ENCODE measurements around the gene TMEM45A.
"Not testable (repeated sequence)": the region's sequence is repeated elsewhere in the genome, so short reads cannot be mapped to it uniquely, and the experiment has no call there.

The TMEM45A gene

DNA sequence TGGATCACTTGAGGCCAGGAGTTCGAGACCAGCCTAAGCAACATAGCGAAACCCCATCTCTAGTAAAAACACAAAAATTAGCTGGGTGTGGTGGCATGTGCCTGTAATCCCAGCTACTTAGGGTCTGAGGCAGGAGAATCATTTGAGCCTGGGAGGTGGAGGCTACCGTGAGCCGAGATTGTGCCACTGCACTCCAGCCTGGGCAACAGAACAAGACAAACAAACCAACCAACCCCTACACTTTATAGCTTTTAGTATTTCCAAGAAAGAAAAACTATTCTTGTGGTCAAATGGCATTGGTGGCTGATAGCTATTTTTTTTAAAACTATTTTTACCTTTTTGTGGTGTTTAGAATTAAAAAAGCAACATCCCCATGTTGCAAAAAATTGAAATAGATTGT, 7.2 kb downstream of the TMEM45A start:
- TF ChIP-seq, protein P1, sequence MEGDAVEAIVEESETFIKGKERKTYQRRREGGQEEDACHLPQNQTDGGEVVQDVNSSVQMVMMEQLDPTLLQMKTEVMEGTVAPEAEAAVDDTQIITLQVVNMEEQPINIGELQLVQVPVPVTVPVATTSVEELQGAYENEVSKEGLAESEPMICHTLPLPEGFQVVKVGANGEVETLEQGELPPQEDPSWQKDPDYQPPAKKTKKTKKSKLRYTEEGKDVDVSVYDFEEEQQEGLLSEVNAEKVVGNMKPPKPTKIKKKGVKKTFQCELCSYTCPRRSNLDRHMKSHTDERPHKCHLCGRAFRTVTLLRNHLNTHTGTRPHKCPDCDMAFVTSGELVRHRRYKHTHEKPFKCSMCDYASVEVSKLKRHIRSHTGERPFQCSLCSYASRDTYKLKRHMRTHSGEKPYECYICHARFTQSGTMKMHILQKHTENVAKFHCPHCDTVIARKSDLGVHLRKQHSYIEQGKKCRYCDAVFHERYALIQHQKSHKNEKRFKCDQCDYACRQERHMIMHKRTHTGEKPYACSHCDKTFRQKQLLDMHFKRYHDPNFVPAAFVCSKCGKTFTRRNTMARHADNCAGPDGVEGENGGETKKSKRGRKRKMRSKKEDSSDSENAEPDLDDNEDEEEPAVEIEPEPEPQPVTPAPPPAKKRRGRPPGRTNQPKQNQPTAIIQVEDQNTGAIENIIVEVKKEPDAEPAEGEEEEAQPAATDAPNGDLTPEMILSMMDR (IDR thresholded peaks at IDR 0.05; ENCODE audit: low read depth, low read length, missing control alignments), result no peak
- in situ Hi-C loops (cut with HindIII; ENCODE audit: low pct_ligation_motif_present, low sequenced_read_pairs), result no loop called here
- H3K36me3 ChIP-seq (replicated peaks), result no peaks in the 10 kb centered on the region
- H3K27me3 ChIP-seq (replicated peaks), result no peaks in the 10 kb centered on the region
- DNase-seq, result no peak
- no peak overlapping the region for H3K4me3 ChIP-seq (ENCODE audit: low read depth, low read length)
- no peak overlapping the region for H3K27ac ChIP-seq

DNA sequence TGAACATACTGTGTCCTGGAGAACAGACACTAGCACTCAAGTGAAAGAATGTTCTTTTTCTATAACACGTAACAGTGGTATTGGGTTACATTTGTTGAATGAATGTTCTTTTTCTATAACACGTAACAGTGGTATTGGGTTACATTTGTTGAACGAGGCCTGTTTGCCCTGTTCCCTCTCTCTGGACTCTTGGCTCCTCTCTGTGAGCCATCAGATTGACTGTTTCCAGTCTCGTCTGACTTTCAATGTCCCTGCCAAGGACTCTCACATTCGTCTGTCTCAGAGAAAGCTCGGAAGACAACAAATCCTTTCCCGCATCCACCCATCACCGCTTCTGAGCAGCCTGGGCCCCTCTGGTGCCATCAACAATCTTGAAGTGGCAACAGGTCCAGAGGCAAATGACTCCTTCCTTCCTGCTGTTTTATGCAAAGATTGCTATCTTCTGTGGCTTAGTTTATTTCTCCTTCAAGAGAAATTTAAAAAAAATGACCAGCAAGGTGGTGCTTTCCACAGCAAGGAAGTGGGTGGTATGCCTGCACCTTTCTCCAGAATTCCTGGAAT, 8.0 kb downstream of the TMEM45A start:
- Histone ChIP-seq H3K27me3 (replicated peaks) (no peaks in the 10 kb centered on the region), H3K36me3 (replicated peaks) (no peaks in the 10 kb centered on the region), H3K4me3 (ENCODE audit: low read depth, low read length) (no peak overlapping the region), H3K27ac (no peak overlapping the region)
- TF ChIP-seq, protein P1 (IDR thresholded peaks at IDR 0.05; ENCODE audit: low read depth, low read length, missing control alignments), result no peak
- in situ Hi-C loops (cut with HindIII; ENCODE audit: low pct_ligation_motif_present, low sequenced_read_pairs), result no loop called here
- DNase-seq, result no peak

DNA sequence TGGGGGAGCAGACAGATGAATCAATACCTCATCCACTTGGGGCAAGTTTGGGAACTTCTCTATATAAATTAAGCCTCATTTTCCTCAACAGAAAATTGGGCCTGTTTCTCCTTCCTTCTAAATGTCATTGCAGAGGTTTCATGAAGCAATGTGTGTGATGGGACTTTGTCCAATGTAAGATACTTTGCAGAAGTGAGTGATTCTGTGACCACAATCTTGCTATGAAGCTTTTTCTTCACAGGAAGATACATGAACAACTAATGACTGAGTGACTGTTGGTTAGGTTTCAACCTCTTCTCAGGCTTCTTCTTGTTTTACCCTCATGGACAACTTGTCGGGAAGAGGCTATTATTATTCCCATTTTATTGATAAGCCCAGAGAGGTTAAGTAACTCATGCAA, 11.0 kb downstream of the TMEM45A start:
- TF ChIP-seq, protein P1 (IDR thresholded peaks at IDR 0.05; ENCODE audit: low read depth, low read length, missing control alignments), result no peak
- Histone ChIP-seq H3K36me3 (replicated peaks) (no peaks in the 10 kb centered on the region), H3K27me3 (replicated peaks) (no peaks in the 10 kb centered on the region), H3K27ac (no peak overlapping the region), H3K4me3 (ENCODE audit: low read depth, low read length) (no peak overlapping the region)
- in situ Hi-C loops (cut with HindIII; ENCODE audit: low pct_ligation_motif_present, low sequenced_read_pairs), result no loop called here
- DNase-seq, result no peak

DNA sequence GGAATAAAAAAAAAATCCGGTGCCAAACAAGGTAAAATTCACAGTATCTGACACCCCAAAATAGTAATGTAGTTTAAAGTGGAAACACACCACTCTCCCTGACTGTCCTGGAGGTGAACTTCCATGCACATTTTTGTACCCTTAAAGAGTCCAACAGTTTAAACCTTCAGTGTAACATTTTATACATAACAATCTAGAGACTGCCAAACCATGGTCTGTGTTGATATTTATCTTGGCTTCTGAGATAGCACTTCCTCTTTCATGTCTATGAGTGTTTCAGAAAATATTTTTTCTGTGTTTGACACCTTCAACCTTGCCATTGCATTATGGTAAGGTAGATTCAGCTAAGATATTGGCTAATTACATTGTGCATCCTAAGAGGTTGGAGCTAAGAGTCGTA, 13.9 kb downstream of the TMEM45A start:
- Histone ChIP-seq H3K4me3 (ENCODE audit: low read depth, low read length) (no peak overlapping the region), H3K27me3 (replicated peaks) (no peaks in the 10 kb centered on the region), H3K36me3 (replicated peaks) (no peaks in the 10 kb centered on the region), H3K27ac (no peak overlapping the region)
- in situ Hi-C loops (cut with HindIII; ENCODE audit: low pct_ligation_motif_present, low sequenced_read_pairs), result no loop called here
- TF ChIP-seq, protein P1 (IDR thresholded peaks at IDR 0.05; ENCODE audit: low read depth, low read length, missing control alignments), result no peak
- peak; percentile 9 for DNase-seq

GRCh38 chr3:100509818-100510217, 17.4 kb downstream of the TMEM45A start:
- DNase-seq; in situ Hi-C loops (cut with HindIII; ENCODE audit: low pct_ligation_motif_present, low sequenced_read_pairs); H3K27ac ChIP-seq; H3K36me3 ChIP-seq (replicated peaks); H3K4me3 ChIP-seq (ENCODE audit: low read depth, low read length); H3K27me3 ChIP-seq (replicated peaks): not testable (repeated sequence)

GRCh38 chr3:100516232-100516631, 23.8 kb downstream of the TMEM45A start:
- Histone ChIP-seq H3K27ac (no peak overlapping the region), H3K27me3 (replicated peaks) (no peaks in the 10 kb centered on the region), H3K4me3 (ENCODE audit: low read depth, low read length) (no peak overlapping the region), H3K36me3 (replicated peaks) (no peaks in the 10 kb centered on the region)
- in situ Hi-C loops (cut with HindIII; ENCODE audit: low pct_ligation_motif_present, low sequenced_read_pairs), result no loop called here
- TF ChIP-seq, protein P1 (IDR thresholded peaks at IDR 0.05; ENCODE audit: low read depth, low read length, missing control alignments), result no peak
- DNase-seq, result no peak

All from brain microvascular endothelial cell (primary cell).